ENCODE data around the gene DPEP1.

DPEP1 gene

DNA sequence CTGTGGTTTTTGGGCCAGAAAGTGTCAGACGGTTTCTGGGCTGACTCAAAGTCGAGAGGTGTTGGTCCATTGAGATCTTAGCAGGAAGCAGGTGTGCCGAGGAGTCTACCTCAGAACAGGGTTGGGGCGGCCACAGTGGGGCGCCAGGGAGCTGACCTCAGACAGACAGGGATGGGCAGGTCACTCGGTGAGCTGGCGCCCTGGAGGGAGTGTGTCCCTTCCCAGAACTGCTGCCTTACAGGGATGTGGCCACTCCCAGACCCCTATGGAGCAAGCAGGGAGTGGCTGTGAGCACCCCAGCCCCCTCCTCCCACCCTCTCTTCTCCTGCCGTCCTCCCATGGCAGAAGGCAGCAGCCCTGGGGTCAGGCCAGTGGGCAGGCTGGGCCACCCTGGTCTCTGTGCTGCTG, 14.0 kb upstream of the DPEP1 start:
- DNase-seq, result no peak

DNA sequence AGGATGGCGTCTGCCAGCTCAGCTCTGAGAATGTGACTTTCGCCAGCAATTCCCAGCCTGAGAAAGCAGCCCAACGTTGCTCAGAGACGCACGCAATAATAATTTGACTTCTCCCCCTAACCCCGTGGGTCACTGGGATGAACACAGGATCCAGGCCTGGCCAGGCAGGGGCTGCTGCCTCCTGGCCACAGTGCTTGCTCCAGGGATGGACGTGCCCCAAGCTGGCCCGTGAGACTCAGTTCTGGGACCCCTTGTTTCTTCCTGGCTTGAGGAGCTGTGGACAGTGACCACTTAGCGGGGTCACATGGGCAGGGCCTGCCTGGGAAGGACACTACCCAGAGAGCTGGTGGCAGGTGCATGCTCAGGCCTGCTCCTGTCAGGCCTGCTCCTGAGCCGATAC, 13.5 kb upstream of the DPEP1 start:
- no peak for DNase-seq

DNA sequence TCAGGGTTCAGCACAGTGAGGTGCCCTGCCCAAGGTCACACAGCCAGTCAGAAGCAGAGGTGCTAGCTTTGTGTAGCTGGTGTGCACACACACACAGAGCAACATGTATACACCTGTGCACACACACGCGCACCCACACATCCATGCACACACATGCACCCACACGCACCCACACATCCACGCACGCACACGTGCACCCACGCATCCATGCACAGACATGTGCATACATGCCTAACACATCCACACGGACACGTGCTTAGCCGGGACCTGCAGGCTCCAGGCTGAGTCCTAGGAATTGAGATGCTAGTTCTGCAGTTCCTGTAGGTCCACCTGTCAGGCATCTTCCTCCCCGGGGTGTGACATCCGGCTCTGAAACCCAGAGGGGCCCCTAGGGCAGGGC, 13.0 kb upstream of the DPEP1 start:
- no peak for DNase-seq

DNA sequence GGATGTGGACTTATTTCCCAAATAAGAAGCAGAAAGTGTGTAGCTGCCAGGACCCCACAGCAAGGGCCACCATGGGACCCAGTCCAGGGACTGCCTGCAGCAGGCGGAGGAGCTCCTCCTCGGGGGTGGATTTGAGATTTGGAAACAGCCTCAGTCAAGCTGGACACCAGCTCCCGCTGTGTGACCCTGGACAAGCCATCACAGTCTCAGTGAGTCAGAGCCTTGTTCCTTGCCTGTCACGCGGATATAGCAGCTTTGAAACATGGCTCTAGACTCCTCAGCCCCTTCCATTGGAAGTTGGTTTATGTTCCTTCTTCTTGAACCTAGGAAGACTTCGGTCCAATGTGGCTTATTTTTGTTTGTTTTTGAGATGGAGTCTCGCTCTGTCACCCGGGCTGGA, 12.5 kb upstream of the DPEP1 start:
- peak; percentile 13 to 69 for DNase-seq

DNA sequence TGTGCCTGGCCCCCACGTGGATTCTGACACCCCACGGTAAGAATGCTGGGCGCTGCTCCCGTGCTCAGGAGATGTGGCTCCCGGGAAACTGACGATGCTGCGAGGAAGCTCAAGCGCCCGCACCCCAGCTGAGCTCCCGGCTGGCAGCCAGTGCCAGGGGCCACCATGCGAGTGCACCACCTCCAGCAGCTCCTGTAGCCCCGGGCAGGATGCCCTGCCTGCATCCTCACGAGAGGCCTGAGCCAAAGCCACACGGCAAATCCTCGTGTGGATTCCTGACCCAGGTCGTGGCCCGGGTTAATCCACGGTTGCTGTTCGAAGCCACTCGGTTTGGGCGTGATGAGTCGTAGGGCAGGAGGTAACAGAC, 11.6 kb upstream of the DPEP1 start:
- DNase-seq, result no peak

DNA sequence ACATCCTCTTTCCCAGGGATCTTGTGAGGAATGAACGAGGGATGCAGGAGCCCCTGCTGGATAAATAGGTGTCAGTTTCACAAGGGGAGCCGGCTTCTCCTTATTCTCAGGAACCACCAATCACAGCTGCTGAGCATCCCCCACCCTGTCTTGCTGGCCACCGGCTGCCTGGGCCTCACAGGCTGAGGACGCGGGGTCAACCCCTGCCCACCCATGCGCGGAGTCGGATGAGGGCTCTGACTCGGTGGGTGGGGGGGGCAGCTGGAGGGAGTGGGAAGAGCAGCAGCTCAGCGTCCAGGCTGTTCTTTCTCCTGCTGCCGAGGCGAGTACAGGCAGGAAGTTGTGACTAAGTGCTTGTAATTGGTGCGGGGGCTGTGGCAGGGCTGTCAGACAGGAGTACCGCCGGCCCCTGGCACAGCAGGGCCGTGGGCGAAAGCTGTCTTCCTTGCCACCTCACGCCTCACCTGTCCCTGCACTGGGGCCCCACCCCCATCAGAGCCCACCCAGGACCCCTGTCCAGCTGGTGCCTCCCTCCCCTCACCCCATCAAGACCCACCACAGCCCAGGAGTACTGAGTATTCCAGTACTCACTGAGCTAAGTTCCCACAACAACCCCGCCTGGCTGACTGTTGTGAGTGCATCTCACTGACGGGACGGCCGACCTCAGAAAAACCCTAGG, 11.0 kb upstream of the DPEP1 start:
- DNase-seq, result peak; percentile 60 to 82

DNA sequence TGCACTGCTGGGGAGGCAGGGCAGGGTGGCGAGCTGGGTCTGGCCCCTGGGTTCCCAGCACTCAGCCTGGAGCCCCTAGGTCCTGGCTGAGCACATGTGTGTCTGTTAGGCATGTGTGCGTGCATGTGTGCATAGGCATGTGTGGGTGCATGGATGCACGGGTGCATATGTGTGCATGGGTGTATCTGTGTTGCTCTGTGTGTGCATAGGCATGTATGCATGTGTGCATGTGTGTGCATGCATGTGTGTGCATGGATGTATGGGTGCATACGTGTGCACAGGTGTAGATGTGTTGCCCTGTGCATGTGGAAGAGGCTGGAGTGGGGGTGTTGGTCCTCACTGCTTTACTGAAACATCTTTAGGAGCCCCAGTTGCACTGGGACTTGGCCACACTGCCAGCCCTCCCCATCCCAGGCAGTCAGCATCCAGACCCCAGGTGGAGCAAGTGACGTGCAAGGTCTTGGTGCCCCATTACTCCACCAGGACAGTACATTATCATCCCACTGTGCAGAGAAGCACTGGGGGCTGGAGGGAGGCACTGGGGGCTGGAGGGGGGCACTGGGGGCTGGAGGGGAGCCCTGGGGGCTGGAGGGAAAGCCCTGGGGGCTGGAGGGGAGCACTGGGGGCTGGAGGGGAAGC, 10.4 kb upstream of the DPEP1 start:
- no peak for DNase-seq

DNA sequence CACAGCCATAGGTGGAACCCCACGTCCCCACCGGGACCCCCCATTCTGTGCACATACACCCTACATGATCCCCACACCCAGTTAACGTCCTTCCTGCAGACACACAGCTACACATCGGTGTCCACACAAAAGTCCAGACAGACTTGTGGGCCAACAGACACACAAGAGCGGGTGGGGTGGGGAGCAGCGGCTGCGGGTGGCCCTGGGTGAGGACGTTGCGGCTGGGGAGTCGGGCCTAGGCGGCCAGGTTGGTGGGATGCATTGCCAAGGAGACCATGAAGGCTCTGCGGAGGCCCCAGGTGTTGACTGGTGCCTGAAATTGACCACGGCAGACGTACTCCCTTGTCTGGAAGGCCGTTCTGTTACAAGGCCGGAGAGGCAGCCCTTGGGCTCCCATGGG, 8.7 kb upstream of the DPEP1 start:
- no peak for DNase-seq

DNA sequence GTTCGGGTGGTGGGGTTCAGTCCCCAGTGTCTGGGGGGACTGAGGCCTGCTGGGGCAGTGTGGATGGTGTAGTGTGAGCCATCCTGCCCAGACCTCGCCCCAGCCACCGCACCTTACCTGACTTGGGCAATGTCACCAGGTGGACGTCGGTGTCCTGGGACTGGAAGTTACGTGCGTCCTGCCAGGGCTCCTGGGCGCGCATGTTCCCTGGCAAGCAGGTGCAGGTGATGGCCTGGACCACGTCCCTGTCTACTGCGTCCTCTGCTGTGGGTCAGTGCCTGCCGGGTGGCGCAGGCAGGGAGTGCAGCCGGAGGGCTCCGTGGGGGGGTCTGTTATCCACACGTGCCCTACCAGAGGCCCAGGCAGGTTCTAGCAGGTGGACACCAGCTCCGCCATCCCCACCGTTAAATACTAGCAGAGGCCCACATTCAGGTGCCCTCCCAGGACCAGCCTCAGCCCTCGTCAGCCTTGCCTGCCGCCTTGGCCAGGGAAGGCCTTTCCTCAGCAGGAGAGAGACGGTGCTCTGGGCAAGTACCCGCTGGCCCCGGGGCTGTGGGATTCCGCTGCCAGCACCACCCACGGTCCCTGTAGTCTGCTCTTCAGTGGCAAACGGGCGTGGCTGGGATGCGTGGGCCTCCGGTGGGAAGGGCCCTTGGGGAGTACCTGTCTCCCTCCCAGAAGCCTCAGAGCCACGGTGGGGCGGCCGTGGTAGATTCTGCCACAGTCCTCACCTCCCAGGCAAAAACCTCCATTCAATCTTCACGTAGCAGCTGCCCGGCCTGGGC, 8.1 kb upstream of the DPEP1 start:
- DNase-seq, result no peak

DNA sequence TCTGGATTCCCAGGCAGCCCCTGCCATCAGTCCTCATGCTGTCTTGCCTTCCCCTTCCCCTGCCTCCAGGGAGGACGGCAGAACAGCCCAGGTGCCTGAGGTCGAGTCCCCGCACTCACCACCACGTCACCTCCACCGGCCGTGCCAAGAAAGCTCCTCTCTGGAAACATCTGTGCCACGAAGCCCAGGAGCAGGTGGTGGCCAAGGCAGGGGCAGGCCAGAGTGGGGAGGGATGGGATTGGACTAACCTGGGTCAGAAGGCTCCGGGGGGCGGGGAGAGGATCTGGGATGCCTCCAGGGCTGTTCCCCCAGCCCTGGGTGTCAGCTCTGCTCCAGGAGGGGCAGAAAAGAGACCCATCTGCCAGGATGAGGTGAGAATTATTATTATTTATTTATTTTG, 7.4 kb upstream of the DPEP1 start:
- DNase-seq, result no peak

DNA sequence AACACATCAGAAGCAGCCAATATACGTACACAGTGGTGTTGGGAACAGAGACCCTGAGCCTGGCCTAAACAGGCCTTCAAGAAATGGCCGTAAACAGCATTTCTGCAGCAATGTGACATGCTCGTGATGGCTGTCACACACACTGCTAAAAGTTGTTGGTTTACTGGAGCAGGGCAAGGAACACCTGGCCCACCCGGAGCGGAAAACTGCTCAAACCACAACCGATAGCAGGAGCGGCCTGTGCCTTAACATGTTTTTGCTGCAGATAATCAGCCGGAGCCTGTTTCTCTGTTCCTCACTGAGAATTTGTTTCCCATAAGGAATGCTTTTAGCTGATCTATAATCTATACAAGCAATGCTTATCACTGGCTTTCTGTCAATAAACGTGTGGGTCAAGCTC, 6.0 kb upstream of the DPEP1 start:
- no peak for DNase-seq

DNA sequence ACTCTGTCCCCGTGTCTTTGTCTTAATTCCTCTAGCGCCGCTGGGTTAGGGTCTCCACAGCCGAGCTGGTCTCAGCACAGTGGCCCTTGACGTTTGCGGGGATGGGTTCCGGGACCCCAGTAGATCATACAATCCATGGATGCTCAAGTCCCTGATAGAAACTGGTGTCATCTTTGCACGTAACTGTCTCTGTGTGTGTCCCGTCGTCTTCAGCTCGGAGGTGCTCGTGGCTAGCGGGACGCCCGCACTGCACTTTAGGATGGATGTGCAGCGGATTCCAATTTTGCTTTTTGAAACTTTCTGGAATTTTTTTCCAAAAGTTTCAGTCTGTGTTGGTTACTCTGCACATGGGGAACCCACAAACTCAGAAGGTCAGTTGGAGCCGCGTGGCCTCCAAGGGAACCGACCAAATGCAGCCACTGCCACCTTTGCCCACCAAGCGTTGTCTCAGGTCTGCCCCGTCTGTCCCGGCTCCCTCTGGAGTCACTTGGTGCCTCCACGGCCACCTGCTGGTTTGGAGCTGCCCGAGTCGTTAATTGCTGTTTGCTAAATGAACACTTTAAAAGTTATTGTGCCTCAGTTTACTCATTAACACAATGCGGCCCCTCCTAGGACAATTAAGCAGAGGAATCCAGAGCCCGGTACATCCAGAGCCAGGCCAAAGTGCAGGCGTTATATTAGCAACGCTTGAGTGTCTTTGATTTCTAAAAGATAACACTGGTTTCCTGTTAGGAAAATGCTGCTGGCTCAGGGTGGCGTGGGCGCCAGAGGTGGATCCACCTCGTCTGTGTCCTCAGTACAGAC, 5.3 kb upstream of the DPEP1 start:
- no peak for DNase-seq

DNA sequence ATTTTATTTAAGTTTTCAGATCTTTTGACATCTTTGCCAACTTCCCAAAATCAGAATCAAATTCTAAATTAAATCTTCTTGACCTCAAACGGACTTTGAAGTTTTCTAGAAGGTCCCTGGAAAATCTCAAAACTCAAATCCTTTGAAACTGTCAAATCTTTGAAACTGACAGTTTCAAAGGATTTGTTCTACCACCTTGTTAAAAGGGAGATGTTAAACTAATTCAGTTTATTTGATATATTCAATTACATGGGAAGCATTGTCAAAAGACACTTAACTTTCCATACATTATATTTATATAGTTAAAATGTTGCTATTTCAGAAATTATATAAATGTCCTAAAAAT, 3.4 kb upstream of the DPEP1 start:
- DNase-seq, result no peak

DNA sequence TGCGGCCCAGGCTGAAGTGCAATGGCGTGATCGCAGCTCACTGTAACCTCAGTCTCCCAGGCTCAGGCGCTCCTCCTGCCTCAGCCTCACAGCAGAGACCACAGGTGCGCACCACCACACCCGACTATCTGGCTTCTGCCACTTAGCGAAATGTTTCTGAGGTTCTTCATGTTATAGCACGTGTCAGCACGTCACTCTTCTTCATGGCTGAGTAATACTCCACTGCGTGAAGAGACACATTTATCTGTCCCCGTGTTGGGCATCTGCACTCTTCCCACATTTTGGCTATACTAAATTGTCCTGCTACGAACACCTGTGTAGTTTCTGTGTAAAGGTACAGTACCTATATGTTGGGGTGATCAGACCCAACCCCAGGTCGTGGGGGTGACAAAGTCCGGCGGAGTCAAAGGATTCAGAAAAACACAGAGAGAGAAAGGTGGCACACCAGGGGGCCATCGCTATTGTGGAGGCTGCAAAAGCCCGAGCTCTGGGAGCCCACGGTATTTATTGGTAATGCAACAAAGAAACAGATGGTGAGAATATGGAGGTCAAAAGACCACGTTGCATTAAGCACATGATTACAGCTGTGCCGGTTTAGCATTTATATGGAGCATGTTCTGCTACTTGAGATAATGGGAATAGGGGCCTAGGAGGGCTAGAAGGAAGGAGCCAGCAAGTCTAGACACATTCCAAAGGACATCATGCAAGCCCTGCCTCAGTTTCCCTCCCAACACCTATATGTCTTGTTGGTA, 851 bp upstream of the DPEP1 start:
- DNase-seq, result no peak

DNA sequence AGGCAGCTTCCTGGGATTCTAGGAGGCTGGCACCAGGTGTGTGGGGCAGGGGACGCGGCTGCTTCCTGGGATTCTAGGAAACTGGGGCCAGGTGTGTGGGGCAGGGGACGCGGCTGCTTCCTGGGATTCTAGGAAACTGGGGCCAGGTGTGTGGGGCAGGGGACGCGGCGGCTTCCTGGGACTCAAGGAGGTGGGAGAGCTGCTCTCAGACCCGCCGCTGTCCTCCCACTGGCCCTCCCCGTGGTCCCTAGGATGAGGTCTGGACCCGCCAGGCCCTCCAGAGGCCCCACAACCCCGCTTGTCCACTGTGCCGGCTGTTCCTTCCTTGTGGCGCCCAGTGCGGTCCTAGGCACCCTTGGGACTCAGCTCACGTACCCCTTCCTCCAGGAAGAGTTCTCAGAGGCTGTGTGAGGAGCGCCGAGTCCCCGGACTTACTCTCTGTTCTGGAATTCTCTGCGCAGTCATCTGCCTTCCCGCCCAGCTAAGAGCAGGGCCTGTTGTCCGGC, 565 bp downstream of the DPEP1 start:
- no peak for DNase-seq

DNA sequence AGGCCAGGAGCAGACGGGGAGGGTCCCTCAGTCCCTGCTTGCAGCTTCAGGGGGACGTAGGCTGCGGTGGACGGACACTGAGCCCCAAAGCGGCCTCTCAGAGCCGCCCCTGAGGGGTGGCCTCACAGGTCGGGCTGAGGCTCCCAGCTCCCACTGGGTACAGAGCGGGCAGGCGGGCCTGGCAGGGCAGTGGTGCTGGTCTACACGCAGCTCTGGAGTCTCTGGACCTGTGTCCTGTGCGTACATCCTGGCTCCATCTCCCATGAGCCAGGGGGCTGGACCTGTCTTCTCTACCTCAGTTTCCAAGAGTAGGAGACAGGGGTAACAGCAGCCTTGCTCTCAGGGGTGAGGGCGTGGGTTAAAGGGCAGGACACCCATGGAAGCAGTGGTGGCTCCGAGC, 1.7 kb downstream of the DPEP1 start:
- no peak for DNase-seq

DNA sequence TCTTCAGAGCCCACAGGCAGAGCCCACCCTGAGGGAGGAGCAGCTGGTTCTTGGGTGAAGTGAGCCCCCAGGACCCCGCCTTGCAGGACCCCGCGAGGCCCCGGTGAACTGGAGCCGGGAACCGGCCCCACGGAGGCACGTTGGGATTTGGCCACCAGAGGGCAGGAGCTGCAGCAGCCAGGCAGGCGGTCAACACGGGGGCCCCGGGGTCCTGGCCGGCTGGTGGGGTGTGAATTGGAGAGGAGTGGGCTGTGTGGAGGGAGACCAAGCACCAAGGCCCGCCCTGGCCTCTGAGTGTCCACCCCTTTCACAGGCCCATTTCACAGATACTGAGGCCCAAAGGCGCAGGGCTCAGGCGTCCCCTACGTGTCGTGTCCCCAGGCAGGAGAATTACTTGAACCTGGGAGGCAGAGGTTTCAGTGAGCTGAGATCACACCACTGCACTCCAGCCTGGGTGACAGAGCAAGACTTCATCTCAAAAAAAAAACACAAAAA, 2.2 kb downstream of the DPEP1 start:
- peak; percentile 5 to 21 for DNase-seq

DNA sequence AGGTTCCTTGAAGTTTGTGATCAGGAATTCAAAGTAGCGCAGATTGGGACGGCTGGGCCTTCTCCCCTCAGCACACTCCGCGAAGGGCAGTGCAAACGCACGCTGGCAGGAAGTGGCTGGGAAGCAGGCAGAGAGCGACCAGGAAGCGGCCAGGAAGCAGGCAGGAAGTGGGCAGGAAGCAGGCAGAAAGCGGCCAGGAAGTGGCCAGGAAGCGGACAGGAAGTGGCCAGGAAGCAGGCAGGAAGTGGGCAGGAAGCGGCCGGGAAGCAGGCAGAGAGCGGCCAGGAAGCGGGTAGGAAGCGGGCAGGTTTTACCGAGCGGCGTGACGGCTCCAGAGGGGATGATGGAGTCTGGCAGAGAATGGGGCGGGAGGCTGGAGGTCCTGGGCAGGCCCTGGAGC, 3.2 kb downstream of the DPEP1 start:
- DNase-seq, result no peak

DNA sequence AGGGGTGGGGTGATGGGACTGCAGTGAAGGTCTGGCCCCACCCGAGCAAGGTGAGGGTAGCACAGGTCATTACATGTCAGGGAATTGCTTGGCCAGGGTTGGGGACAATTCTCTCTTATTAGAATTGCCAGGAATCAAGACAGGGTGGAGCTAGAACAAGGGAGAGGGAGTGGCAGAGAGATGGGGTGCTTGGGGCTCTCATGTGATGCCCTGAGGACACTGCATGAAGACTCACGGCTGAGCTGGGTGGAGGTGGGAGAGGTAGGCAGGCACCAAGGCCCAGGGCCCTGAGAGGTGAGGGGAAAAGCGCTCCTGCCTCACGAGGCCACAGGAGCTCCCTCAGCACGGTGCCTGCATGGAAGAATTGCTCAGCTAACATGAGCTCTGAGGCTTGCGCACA, 3.6 kb downstream of the DPEP1 start:
- DNase-seq, result no peak

DNA sequence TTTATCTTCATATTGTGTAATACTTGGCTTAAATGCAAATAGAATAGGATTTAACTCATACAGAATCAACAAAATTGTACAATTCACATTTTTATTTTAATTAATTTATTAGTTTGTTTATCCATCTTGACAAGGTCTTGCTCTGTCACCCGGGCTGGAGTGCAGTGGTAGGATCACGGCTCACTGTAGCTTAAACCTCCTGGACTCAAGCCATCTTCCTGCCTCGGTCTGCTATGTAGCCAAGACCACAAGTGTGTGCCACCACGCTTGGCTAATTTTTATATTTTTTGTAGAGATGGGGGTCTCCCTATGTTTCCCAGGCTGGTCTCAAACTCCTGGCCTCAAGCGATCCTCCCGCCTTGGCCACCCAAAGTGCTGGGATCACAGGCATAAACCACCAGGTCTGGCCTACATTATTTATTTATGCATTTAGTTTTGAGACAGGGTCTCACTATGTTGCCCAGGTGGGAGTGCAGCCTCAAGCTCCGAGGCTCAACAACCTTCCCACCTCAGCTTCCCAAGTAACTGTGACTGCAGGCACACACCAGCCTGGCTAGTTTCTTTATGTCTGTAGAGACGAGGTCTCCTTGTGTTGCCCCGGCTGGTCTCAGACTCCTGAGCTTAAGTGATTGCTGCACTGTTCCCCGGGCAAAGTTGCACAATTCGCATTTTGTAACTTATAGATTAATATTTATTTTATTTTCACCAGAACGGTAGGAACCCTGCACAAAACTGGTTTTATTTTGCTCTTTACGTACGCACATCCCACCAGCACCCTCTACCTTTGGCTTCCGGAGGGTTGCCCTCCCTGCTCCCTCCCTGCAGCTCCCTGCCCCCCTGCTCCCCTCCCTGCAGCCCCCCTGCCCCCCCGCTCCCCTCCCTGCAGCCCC, 4.9 kb downstream of the DPEP1 start:
- no peak for DNase-seq

DNA sequence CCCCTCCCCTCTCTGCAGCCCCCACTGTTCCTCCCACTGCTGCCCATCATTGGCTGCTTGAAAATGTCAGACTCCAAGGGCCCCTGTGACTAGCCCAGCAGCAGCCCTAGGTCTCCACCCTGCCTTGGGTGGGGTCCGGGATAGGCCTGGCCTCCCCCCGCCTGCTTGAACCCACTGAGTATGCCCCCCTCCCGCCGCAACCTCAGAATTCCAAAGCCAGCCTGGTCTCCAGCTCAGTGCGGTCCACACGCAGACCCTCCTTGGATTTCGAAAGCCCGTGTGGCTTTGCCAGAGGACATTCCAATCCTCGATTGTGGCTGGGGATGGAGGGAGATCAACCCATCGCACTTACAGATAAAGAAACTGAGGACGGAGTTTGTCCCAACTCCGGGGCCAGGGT, 6.4 kb downstream of the DPEP1 start:
- DNase-seq, result no peak
